Pons (tissue), 1 donor: ENCODE measurements around the gene TMCC2.
A peak's percentile ranks its signal among the peaks of the same experiment; 100 is the strongest.

Experiments used
- DNase-seq: peaks from one replicate; pipeline ENCODE4 v3.0.0-alpha.2; 2016; ENCODE audit warnings: low spot score

The TMCC2 gene

DNA sequence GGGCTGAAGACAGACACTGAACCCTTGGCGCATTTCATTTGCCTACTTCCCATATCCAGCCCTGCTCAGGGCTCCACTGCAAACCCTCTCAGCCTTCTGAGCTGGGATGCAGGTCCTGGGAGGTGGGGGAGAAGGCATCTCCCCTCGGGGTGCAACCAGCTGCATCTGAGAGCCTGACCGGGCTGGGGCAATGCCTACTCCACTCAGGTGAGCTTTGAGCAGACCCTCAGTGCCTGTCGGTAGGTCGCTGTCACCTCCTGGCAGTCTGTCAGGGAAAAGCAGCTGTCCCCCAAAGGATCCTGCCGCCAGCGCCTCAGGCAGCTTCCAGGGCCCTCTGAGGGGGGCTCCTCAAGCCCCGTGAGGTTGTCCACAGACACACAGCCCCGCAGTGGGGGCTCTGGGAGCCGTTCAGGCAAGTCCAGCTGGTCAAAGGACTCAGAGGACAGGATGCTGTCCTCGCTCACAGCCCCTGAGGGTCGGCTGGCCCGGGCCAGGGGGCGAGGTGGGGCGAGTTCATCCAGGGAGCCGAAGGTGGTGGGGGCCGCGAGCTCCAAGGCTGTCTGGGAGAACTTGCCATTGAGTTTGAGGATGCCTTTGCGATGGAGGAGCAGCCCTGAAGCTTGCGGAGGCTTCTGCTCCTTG lies 75.6 kb downstream of the TMCC2 start:
- DNase-seq = no peak

DNA sequence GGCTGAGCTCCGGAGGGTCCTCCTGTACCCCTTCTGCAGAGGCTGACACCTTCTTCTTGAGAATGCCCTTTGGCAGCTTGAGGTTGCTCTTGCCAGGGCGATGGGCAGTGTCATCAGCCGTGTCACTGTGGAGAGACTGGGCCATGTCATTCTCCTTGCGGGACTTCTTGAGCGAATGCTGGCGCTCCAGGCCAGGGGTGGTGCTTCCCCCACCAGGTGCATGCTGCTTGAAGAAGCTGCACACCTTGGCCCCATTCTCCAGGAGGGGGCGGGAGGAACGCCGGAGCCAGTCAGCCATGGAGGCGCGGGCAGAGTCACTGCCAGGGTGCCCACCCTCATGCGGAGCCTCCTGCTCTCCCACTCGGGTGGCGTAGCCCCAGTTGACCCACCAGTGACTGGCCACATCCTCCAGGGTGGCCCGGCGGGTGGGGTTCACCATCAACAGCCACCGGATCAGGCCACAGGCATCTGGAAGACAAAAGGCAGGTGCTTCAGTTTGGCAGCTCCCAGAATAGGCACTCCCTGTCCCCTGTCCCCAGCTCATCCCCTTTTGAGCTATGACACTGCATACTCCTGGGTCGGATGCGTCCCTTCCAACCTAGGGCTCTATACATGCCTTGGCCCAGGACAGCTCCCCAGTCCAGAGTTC lies 76.4 kb downstream of the TMCC2 start:
- no peak for DNase-seq

DNA sequence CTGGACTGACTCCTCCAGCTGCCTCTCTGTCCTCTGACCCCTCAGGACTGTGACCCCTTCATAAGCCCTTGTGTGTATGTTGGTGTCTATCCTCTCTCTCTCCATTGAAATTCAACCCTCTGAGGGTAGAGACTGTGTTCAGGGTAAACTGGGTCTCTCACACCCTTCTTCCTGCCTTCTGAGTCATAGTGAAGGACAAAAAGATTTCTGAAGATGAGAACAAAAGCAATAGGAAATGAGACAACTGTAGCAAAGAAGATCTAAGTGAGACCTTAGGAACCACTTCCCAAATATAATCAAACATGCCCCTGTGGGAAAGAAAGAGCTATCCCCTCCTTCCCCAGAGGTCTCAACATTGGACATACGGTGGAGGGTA lies 76.9 kb downstream of the TMCC2 start:
- DNase-seq = no peak

DNA sequence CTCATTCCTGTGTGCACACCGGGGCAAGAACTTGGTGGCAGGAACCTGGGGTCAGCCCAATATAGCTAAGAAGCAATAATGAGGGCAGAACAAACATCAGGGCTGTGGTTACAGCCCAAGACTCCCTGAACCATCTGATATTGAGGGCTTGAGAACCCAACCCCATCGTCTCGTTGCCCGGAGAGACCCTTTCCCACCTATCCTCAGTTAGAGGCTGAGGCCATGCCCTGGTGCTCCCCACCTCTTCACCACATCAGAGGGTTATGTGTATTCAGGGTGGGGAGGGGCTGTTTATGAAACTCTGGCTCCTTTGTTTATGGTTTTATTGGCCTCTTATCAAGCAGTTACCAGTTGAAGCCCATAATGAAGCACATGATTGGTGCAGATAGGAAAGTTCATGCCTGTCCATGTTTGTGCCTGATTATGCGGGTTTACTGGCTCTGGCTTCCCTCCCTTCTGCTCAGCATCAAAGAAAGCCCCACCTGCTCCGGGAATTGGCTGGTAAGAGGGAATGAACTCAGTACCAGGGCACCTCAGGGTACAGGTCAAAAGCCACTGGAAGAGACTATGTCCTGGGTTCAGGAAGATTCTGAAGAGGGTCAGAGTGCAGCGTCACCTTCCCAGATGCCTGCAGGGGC lies 79.3 kb downstream of the TMCC2 start:
- no peak for DNase-seq

DNA sequence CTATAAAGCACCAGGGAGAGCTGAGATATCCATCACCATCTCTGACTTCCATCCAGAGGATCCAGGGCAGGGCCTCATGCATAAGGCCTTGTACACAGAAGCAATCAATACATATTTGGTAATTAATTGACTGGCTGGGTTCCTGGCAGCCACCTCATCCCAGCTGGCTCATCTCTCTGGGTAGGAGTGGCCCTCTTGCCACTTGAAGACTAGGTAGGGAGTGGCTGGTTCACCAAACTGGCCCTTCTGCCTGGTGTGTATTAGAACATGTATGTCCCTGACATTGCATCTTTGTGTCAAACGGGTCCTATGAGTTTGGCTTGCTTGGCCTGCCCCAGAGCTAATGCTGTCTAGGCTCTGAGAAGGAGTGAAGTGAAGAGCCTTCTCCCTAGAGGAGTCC lies 82.0 kb downstream of the TMCC2 start:
- no peak for DNase-seq

DNA sequence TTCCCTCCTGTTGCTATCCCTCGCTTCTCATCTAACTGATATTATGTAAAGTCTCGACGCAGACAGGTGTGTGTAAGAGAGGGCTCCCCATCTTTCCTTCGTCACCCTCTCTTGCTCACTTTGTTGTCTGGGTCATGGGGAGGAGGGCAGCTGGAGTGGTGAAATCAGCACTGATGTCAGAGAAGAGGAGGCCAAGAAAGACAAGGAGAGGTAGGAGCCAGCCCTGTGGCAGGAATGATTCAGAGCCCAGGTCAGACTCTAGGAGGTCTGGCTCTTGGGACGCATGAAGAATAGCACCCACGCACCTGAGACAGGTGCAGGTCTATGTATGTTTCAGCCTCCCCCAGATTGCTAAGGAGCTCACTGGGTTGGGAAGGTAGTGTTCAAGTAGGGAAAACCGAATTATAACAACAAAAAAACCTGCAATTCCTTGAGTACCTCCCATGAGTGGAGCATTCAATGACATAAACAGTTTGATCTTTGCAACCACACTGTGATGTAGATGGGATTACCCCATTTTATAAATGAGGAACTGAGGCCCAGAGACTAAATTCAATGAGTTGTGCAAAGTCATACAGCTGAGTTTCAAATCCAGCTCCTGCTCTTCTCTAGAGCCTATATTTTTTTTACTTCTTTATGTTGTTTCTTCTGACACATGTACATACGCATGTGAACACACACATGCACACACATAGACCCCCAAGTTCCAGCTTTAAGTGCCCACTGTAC lies 83.4 kb downstream of the TMCC2 start:
- no peak for DNase-seq

DNA sequence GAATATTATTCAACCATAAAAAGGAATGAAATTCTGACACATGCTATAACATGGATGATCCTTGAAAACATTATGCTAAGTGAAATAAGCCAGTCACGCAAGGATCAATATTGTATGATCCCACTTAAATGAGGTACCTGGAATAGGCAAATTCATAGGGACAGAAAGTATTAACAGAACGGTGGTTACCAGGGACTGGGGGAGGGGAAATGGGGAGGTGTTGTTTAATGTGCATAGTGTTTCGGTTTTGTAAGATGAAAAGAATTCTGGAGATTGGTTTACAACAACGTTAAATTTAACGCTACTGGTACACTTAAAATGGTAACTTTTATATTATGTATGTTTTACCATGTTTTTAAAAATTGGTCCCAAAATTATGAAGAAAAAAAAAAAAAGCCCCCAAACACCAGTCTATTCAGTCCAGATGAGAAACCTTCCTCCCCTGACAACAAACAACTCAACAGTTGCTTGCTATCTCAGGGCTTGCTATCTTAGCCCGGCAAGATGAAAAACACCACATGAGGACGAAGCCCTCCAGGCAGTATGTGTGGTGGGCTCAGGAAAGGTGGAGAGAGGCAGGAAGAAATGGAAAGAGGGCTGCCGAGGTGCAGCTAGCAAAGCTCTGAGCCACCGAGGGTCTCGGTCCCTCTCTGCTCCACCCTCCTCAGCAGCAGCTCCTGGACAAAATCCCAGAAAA lies 85.3 kb downstream of the TMCC2 start:
- no peak for DNase-seq

DNA sequence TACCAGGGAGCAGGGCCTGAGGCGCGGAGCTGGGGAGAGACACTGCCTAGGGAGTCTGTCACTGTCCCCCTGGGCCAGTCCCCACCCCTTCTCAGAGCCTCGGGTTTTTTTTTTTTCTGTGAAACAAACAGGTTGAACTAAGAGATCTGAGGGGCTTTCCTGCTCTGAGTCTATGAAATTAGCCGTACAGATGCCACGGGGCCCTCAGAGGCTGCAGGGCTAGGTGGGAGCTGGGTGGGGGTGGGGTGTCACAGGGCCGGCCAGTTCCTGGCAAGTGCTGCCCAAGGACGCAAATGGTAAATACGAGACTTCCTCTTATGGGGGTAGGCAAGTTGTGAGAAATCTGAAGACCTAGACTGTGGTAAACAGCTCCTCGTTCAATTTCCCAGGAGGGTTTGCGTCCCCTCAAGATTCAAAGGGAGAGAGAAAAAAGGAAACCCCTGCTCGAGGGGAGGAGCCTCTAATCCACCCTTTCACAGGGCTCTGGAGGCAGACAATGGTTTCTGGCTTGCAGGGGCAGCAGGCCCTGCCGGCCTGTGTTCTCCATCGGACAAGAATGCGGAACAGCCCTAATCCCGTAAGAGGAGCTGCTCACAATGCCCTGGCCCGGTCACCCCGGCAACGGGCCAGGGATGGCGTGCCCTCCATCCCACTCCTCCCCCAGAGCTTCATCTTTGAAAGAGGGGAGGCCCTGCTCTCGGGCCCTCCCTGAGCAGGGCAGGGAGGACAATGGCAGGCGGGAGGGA lies 86.0 kb downstream of the TMCC2 start:
- peak; percentile 80 for DNase-seq

DNA sequence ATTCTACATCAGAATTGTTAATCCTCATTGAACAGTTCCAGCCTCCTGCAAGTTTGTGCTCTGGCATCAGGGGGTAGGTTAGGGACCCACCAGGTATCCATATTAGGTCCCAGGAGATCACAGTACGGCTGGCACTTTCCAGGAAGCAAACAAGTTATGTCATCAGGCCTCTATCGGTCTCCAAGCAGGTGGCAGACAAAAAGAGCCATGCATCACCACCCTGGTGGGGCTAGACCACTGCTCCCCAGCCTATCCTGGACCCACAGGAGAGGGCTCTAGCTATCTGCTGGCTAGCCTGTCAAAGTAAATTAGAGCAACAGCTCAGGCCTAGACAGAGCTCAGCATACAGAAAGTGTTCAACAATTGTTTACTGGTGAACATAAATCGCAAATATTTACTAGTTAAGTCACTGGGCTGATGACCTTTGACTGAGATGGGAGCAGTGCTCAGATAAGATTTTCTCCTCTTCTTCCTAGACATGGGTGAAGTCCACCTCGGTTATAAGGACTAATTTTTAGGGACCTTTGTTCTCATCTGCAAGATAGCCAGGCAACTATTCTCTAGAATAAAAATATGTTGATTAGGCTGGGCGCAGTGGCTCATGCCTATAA lies 87.4 kb downstream of the TMCC2 start:
- no peak for DNase-seq

DNA sequence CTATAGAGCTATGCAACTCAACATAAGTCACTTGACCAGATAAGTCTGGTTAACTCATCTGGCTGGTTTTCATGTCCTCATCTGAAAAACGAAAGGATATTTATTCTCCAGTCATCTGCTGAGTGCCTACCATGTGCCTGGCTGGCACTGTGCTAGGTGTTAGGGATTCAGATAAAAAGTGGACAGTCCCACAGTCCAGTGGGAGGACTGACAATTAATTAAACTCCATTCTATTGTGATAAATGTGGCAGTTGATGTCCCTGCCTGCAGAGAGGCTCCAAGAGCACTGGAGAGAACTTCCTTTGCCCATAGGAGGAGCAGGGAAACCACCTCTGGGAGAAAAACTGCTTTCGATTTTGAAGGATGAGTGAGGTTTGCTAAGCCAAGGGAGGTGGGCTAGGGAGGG lies 88.4 kb downstream of the TMCC2 start:
- no peak for DNase-seq

DNA sequence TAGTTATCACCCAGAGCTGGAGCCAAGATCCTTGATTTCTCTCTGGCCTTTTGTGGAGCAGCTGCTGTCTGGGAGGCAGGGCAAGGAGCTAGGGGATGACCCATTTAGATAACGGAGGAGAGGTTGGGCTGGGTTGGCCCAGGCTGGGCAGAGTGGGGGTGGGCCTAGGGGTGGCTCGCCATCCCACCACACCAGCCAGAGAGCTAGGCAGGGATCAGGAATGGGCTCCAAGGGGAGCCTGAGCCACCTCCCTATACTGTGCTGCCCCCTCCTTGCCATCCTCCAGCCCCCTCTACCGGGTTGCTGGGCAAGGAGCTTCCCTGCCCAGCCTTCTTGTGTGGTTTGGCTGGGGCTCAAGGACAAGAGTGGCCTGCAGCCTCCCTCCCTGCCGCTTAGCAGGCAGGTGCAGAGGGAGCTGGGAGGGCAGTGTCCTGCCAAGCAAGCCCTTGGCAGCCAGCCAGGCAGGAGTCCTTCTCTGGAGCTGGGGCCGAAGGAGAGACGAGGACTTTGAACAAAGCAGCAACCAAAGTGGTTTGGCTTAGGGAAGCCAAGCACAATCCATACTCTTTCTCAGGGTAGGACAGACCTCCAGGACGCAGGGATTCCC lies 89.7 kb downstream of the TMCC2 start:
- DNase-seq = peak; percentile 52

DNA sequence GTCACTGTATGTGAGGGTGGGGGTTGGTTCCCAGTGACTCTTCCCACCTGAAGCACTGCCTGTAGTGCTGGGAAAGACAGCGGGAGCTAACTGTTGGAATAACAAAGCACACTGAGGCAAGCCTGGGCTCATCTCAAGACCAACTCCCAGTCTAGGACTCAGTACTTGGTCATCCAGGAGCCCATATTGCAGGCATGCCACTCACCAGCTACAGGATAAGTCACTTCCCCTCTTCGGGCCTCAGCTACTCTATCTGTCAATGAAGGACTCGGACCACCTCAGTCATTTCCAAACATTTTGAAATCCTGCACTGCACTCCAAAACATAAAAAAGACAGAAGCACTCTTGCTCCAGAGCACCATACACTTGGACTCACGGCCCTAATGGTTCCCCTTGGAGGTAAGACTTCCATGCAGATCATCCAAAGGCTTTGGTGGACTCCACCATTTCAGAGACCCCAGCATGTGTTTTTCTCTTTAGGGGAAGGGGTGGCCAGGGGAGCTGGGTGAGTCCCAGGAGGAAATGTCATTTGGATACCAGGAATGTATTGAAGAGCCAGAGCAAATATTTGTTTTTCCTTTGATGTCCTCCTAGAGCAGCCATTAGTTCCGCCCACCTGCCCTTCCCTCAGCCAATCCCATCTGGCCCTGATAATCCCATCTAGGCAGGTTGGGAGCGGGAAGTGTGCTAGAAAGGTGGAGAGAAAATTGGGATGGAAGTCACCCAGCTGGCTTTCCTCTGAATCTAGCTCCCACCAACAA lies 90.7 kb downstream of the TMCC2 start:
- no peak for DNase-seq

DNA sequence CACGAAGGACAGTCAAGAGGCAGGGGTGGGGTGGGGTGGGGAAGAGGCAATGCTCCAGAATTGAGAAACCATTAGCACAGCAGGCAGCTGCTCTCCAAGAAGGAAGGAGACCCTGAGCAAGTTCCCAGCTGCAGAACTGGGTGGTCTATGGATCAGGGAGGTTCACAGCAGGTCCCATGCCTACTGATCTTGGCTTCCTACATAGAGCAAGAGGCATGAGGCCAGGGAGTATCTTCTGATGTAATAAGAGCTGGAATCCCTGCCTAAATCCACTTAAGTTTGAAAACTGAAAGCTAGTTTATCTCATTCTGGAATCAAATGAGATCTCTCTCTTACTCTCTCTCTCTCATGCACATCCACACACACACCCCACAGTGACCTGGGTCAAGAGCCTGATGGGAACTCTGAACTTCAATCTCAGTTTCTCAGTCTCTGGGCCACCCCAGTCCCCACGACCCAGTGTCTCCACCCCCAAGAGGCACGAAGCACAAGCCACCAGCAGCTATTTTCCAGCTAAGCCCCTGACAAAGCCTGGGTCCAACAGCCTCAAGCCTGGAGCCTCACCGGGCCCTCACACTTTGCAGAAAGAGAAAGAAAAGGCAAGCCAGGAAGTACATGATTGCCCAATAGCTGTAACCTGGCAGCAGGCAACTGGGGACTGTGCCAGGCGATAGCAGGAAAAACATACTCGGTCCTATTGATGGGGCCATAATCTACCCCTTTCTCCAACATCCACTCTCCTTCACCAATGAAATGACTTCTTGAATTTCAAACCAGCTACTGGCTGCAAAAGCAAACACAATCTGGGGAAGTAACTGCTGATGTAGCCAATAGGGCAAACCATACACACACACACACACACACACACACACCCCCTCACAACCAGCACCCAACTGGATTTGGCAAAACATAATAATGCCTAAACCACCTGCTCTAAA lies 91.6 kb downstream of the TMCC2 start:
- DNase-seq = peak; percentile 34

DNA sequence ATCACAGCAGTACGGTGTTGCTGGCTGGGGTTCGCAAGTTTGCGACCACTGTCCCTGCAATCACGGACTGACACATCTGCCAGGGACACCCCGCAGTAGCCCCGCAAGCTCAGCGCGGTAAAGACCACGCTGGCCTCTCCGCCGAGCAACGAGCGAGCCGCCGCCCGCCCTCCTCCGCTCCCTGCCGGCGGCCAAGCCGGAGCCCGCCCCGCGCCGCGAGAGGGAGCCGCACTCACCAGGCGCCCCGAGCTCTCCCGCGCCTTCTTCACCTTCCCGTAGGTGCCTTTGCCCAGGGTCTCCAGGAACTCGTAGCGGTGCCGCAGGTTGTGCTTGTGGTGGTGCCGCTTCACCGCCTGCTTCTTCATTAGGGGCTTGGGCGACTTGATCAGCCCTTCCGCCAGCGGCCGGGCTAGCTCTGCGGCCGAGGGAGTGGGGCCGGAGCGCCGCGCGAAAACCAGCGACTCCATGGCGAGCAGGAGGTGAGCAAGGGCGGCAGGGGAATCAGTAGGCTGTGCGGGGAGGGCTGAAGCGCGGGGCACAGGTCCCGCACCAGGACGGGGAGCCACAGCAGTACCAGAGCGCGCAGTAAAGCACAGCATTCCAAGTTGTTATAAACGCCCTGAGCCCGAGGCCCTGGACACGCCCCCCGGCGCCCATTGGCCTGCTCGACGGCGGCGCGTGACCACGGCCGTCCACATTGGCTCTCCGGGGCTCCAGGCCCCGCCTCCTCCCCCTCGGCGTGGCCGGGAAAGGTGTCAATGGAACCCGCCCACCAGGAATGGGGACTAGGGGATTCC lies 93.6 kb downstream of the TMCC2 start, which contains the start of gene NUAK2:
Gene NUAK2 (minus strand): TSS at position 584 of the 797 bp plus-strand sequence. CDS start 117 bp downstream, at position 467.
- peak; percentile 88 for DNase-seq

DNA sequence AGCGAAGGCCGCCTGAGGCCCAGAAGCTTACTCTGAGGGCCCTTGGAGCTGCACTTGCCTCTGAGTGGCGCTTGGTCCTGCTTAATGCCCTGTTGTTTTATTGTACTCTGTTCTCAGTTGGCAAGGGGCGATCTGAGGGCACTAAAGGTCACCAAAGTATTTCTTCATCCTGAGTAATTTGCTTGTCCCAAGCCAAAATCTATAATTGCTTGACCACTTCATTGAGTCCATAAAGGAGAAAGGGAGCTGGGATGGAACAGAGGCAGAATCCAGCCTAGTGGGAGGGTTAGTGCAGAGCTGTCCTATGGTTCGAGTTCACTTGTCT lies 94.2 kb downstream of the TMCC2 start:
- no peak for DNase-seq
